Heart left ventricle (tissue), 16 donors: ENCODE data around the gene ACADVL. TPM values are rescaled to one million over a fixed set of nuclear protein-coding genes. Genes with fewer than 3 reads are reported as not detected.
A peak's percentile ranks its signal among the peaks of the same experiment; 100 is the strongest.

Experiments used
- ATAC-seq, 4 donors: fragments of 200-7000 bp; cut with Tn5 transposase; one replicate each; pipeline ENCODE4 v1.9.1; 2020 to 2022; ENCODE audit warnings: moderate library complexity in 4 of 4, mild to moderate bottlenecking in 3 of 4, moderate number of reproducible peaks in 1 of 4
- DNase-seq, 5 donors: peaks; one replicate each; pipeline ENCODE4 v3.0.0-alpha.2; 2020
- H3K27ac ChIP-seq, 12 donors: fragments of 200-600 bp; sonication (generic) in 4 of 12; one replicate each; pipeline versions ENCODE4 v1.5.0 to v1.8.0; 2016 to 2022; ENCODE audit warnings: mild to moderate bottlenecking in 2 of 12
- H3K27me3 ChIP-seq, 9 donors: fragments of 200-600 bp; sonication (generic) in 2 of 9; one replicate each; pipeline versions ENCODE4 v1.5.1 to v1.8.0; 2016 to 2022; ENCODE audit warnings: mild to moderate bottlenecking in 3 of 9
- H3K36me3 ChIP-seq, 9 donors: fragments of 200-600 bp; sonication (generic) in 2 of 9; one replicate each; pipeline versions ENCODE4 v1.5.0 to v1.8.0; 2018 to 2022; ENCODE audit warnings: mild to moderate bottlenecking in 2 of 9
- H3K4me1 ChIP-seq, 12 donors: fragments of 200-600 bp; sonication (generic) in 4 of 12; one replicate each; pipeline versions ENCODE4 v1.5.0 to v1.8.0; 2016 to 2022; ENCODE audit warnings: mild to moderate bottlenecking in 3 of 12
- H3K4me3 ChIP-seq, 12 donors: fragments of 200-600 bp; sonication (generic) in 4 of 12; one replicate each; pipeline versions ENCODE4 v1.5.0 to v1.8.0; 2017 to 2022; ENCODE audit warnings: mild to moderate bottlenecking in 9 of 12, moderate library complexity in 4 of 12
- H3K9me3 ChIP-seq, 12 donors: fragments of 200-600 bp; sonication (generic) in 4 of 12; one replicate each; pipeline versions ENCODE4 v1.5.0 to v1.8.0; 2016 to 2022; ENCODE audit warnings: mild to moderate bottlenecking in 1 of 12
- CTCF ChIP-seq, 12 donors: fragments of 200-600 bp; sonication (generic) in 4 of 12; IDR thresholded peaks; one replicate each; pipeline versions ENCODE4 v1.5.0 to v1.8.0; 2018 to 2022; ENCODE audit warnings: antibody characterized with exemption in 12 of 12, mild to moderate bottlenecking in 5 of 12
- POLR2A ChIP-seq, 2 donors: fragments of 450-650 bp; IDR thresholded peaks; one replicate each; pipeline ENCODE4 v1.6.1; 2017; ENCODE audit warnings: antibody characterized with exemption in 2 of 2, mild to moderate bottlenecking in 2 of 2, moderate library complexity in 2 of 2
- whole genome bisulfite sequencing, 4 donors: extraction: QIAGEN DNeasy Blood & Tissue Kit in 2 of 4; methylation state at CpG; one replicate each; pipeline versions ENCODE4 v1.1.5 to v1.1.7; 2013 to 2018; 5-methylcytosine and 5-hydroxymethylcytosine counted together
- intact Hi-C, 10 donors: fragments of 100-400 bp; cut with DNase I; formaldehyde crosslinking; loops; one replicate each; pipeline versions ENCODE4 v1.11.1 to v1.14.2; 2022
- polyA plus RNA-seq, 2 donors: library from polyadenylated mRNA; stranded (reverse); fragments of 200-250 nt; gene quantifications; one replicate each; pipeline ENCODE4 v1.2.3, GENCODE V29; 2013
- total RNA-seq, 9 donors: library from RNA; depleted of rRNA in 2 of 9; stranded (reverse); fragments of >200 nt in 2 of 9; fragmentation: NEBNext Ultra II Directional in 3 of 9; extraction: Animal tissue kit (Norgen Biotek cat#: 25700) in 3 of 9; gene quantifications; one replicate each; pipeline versions ENCODE4 v1.1.0 to v1.2.4, GENCODE V29; 2016 to 2023
- donor health status: ischemic (EF 13 %, LVEDD 7.1; RV severe dilation, severe dysfunction).
- donor health status: healthy with polysubstance abuse.
- donor health status: DM: no; HTN: yes; CAD: no.
- donor health status: DM: no; HTN: no; CAD: no.
- donor health status: ischemic (EF 25% LVEDD 6.9; RV normal size, moderate dysfunction).
- donor health status: ischemic (EF 25% LVEDD 5.7; RV mildly dilated, moderate dysfunction).
- donor health status: healthy.
- donor health status: DM: yes; HTN: yes; CAD: no.
- donor health status: ischemic (EF 35%, LVEDD 5.7; RV mildly dilated, moderate dysfunction).
- donor health status: nonischemic (EF 11% LVEDD 7.7; RV severe dilation, severe dysfunction).
- donor health status: DM: yes; HTN: yes; CAD: no.
- donor health status: PGD.
- donor health status: ischemic (EF 29% LVEDD 5.4; RV normal size, mild dysfunction).
- donor health status: nonischemic (EF 23%, LVEDD 6.1; RV moderate dilation, normal function).

Gene ACADVL
- total and polyA plus RNA-seq, 11 donors: 601 to 2,758 (median 1,385) TPM

- Histone ChIP-seq H3K27me3 (no peaks in the 10 kb centered on the region), H3K4me3 (no peak overlapping the region), H3K27ac (peak overlapping the region in 5 of 12 donors; percentile 15 to 65 (median 50)), H3K4me1 (peaks cover 0 to 26% (median 5%) of the 10 kb centered on the region in 12 donors), H3K9me3 (no peaks in the 10 kb centered on the region), H3K36me3 (peaks cover 0 to 17% (median 11%) of the 10 kb centered on the region in 9 donors)
- ATAC-seq: no peak
- intact Hi-C loops: no loop called here
- 76 to 84% (median 83%) methylated on average over 19 to 24 of the region's 24 CpGs for WGBS, 4 donors
- DNase-seq: peak in 1 of 5 donors; percentile 53
- TF ChIP-seq CTCF (IDR thresholded peaks at IDR 0.05) (no peak), POLR2A (IDR thresholded peaks at IDR 0.05) (no peak)
Measured at GRCh38 chr17:7207120-7208001, 12.4 kb upstream of the ACADVL start.

- Histone ChIP-seq H3K36me3 (peaks cover 0 to 10% (median 4%) of the 10 kb centered on the region in 9 donors), H3K27ac (peak overlapping the region in 1 of 12 donors; percentile 50), H3K9me3 (no peaks in the 10 kb centered on the region), H3K4me3 (peak overlapping the region in 1 of 12 donors; percentile 2), H3K27me3 (no peaks in the 10 kb centered on the region), H3K4me1 (peaks cover 0 to 26% (median 5%) of the 10 kb centered on the region in 12 donors)
- DNase-seq (no peak), ATAC-seq (no peak)
- no peak for TF ChIP-seq POLR2A (IDR thresholded peaks at IDR 0.05)
- no peak for TF ChIP-seq CTCF (IDR thresholded peaks at IDR 0.05)
- intact Hi-C loops: no loop called here
- 61 to 70% (median 65%) methylated on average over 19 to 21 of the region's 21 CpGs for WGBS, 4 donors
Measured at GRCh38 chr17:7208027-7208571, 11.6 kb upstream of the ACADVL start.

- no peak overlapping the region for H3K4me3 ChIP-seq
- TF ChIP-seq CTCF (IDR thresholded peaks at IDR 0.05) (no peak), POLR2A (IDR thresholded peaks at IDR 0.05) (no peak)
- no peaks in the 10 kb centered on the region for H3K27me3 ChIP-seq
- no peaks in the 10 kb centered on the region for H3K9me3 ChIP-seq
- 89 to 93% (median 90%) methylated on average over 8 to 9 of the region's 9 CpGs for WGBS, 4 donors
- ATAC-seq: no peak
- intact Hi-C loops: no loop called here
- H3K27ac ChIP-seq: no peak overlapping the region
- H3K4me1 ChIP-seq: peaks cover 0 to 31% (median 10%) of the 10 kb centered on the region in 12 donors
- peaks cover 0 to 2% (median 0%) of the 10 kb centered on the region in 9 donors for H3K36me3 ChIP-seq
- no peak for DNase-seq
Measured at GRCh38 chr17:7208754-7209460, 10.8 kb upstream of the ACADVL start.
